ENCODE measurements around the gene ACAD9. TPM values are rescaled to one million over a fixed set of nuclear protein-coding genes. Genes with fewer than 3 reads are reported as not detected.

The ACAD9 gene
- total RNA-seq, 1 donor from 2014 or later, result 46.5 TPM

- H3K27me3 Mint-ChIP-seq (ENCODE audit: unreplicated experiment), result no peaks in the 10 kb centered on the region
- peaks cover 11% of the 10 kb centered on the region for H3K36me3 Mint-ChIP-seq (ENCODE audit: low read depth, unreplicated experiment)
- peaks cover 16% of the 10 kb centered on the region for H3K4me1 Mint-ChIP-seq (ENCODE audit: unreplicated experiment)
- DNase-seq (ENCODE audit: low spot score), result no peak
- H3K4me3 Mint-ChIP-seq (ENCODE audit: unreplicated experiment), result no peak overlapping the region
- H3K27ac Mint-ChIP-seq (ENCODE audit: unreplicated experiment), result no peak overlapping the region
- no peak for TF ChIP-seq CTCF (IDR thresholded peaks at IDR 0.05; ENCODE audit: unreplicated experiment)
- H3K9me3 Mint-ChIP-seq (ENCODE audit: unreplicated experiment), result no peaks in the 10 kb centered on the region
Observed at GRCh38 chr3:128844502-128844901, 34.9 kb upstream of the ACAD9 start.

- TF ChIP-seq CTCF (IDR thresholded peaks at IDR 0.05; ENCODE audit: unreplicated experiment), result no peak
- Mint-ChIP-seq H3K36me3 (ENCODE audit: low read depth, unreplicated experiment) (peaks cover 9% of the 10 kb centered on the region), H3K4me1 (ENCODE audit: unreplicated experiment) (peaks cover 16% of the 10 kb centered on the region), H3K4me3 (ENCODE audit: unreplicated experiment) (peak overlapping the region; percentile 66), H3K27ac (ENCODE audit: unreplicated experiment) (peak overlapping the region; percentile 27), H3K27me3 (ENCODE audit: unreplicated experiment) (no peaks in the 10 kb centered on the region), H3K9me3 (ENCODE audit: unreplicated experiment) (no peaks in the 10 kb centered on the region)
- DNase-seq (ENCODE audit: low spot score), result peak; percentile 41
Observed at GRCh38 chr3:128845119-128845777, 34.2 kb upstream of the ACAD9 start.

- peak overlapping the region; percentile 66 for H3K4me3 Mint-ChIP-seq (ENCODE audit: unreplicated experiment)
- peak; percentile 67 for TF ChIP-seq CTCF (IDR thresholded peaks at IDR 0.05; ENCODE audit: unreplicated experiment)
- peaks cover 16% of the 10 kb centered on the region for H3K4me1 Mint-ChIP-seq (ENCODE audit: unreplicated experiment)
- H3K9me3 Mint-ChIP-seq (ENCODE audit: unreplicated experiment), result no peaks in the 10 kb centered on the region
- H3K27ac Mint-ChIP-seq (ENCODE audit: unreplicated experiment), result no peak overlapping the region
- DNase-seq (ENCODE audit: low spot score), result peak; percentile 77
- no peaks in the 10 kb centered on the region for H3K27me3 Mint-ChIP-seq (ENCODE audit: unreplicated experiment)
- peaks cover 3% of the 10 kb centered on the region for H3K36me3 Mint-ChIP-seq (ENCODE audit: low read depth, unreplicated experiment)
Observed at GRCh38 chr3:128845778-128846485, 33.5 kb upstream of the ACAD9 start.

- H3K36me3 Mint-ChIP-seq (ENCODE audit: low read depth, unreplicated experiment), result peaks cover 3% of the 10 kb centered on the region
- no peak for TF ChIP-seq CTCF (IDR thresholded peaks at IDR 0.05; ENCODE audit: unreplicated experiment)
- no peak for DNase-seq (ENCODE audit: low spot score)
- H3K27ac Mint-ChIP-seq (ENCODE audit: unreplicated experiment), result no peak overlapping the region
- peaks cover 16% of the 10 kb centered on the region for H3K4me1 Mint-ChIP-seq (ENCODE audit: unreplicated experiment)
- H3K27me3 Mint-ChIP-seq (ENCODE audit: unreplicated experiment), result no peaks in the 10 kb centered on the region
- H3K9me3 Mint-ChIP-seq (ENCODE audit: unreplicated experiment), result no peaks in the 10 kb centered on the region
- H3K4me3 Mint-ChIP-seq (ENCODE audit: unreplicated experiment), result no peak overlapping the region
Observed at GRCh38 chr3:128846486-128846891, 32.9 kb upstream of the ACAD9 start.

Data from endothelial cell (in vitro differentiated cells).